ENCODE data around the gene ZNF70. TPM values are rescaled to one million over a fixed set of nuclear protein-coding genes. Genes with fewer than 3 reads are reported as not detected.

The ZNF70 gene
- total RNA-seq, 1 experiment from 2014 or later, result 2.9 TPM

DNA sequence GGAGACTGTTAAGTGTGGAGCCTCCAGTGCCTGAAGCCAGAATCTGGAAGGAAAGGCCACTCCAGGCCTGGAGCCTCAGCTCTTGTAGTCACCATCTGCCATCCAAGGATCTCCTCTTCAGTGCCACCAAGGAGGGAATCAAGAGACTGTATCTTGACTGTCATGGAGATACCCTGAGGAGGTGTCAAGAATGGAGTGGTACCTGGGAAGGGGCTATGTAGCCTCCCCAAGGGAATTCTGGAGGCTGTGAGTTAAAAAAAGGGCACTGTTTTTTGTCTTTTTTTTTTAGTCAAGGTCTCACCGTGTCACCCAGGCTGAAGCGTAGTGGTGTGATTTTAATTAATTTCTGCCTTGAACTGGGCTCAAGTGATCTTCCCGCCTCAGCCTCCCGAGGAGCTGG is 8.7 kb upstream of the ZNF70 start:
- intact Hi-C loops (cut with micrococcal nuclease; ENCODE audit: unreplicated experiment), result no loop called here
- Histone ChIP-seq H2AFZ (no peak overlapping the region), H3K27me3 (ENCODE audit: insufficient read depth, low read depth) (no peaks in the 10 kb centered on the region), H3K9me3 (ENCODE audit: insufficient read depth, low read depth) (no peaks in the 10 kb centered on the region), H3K4me3 (no peak overlapping the region), H3K4me1 (replicated peaks; ENCODE audit: insufficient read depth) (no peaks in the 10 kb centered on the region), H3K4me2 (no peak overlapping the region), H3K36me3 (ENCODE audit: low read depth) (no peaks in the 10 kb centered on the region), H3K79me2 (ENCODE audit: low read depth) (no peaks in the 10 kb centered on the region), H3K27ac (no peak overlapping the region), H3F3A (ENCODE audit: insufficient read depth, low read depth) (peaks cover 9% of the 10 kb centered on the region; the same call in 1 of the 2 replicates), H3K9me2 (ENCODE audit: insufficient read depth) (no peaks in the 10 kb centered on the region), H4K20me1 (ENCODE audit: insufficient read depth) (peaks cover 10% of the 10 kb centered on the region; the same call in 1 of the 2 replicates)
- ChIA-PET POLR2A (ENCODE audit: unreplicated experiment) (no interaction called here), CTCF (interaction anchor here (0.6 kb wide), 1 partner anchor 11 kb away, joined by 7 read pairs; no protein-coding TSS in a partner anchor)
- TF ChIP-seq, protein P1, sequence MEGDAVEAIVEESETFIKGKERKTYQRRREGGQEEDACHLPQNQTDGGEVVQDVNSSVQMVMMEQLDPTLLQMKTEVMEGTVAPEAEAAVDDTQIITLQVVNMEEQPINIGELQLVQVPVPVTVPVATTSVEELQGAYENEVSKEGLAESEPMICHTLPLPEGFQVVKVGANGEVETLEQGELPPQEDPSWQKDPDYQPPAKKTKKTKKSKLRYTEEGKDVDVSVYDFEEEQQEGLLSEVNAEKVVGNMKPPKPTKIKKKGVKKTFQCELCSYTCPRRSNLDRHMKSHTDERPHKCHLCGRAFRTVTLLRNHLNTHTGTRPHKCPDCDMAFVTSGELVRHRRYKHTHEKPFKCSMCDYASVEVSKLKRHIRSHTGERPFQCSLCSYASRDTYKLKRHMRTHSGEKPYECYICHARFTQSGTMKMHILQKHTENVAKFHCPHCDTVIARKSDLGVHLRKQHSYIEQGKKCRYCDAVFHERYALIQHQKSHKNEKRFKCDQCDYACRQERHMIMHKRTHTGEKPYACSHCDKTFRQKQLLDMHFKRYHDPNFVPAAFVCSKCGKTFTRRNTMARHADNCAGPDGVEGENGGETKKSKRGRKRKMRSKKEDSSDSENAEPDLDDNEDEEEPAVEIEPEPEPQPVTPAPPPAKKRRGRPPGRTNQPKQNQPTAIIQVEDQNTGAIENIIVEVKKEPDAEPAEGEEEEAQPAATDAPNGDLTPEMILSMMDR (conservative IDR thresholded peaks at IDR 0.05), result no peak
- no peak for TF ChIP-seq EZH2 (IDR thresholded peaks at IDR 0.05; ENCODE audit: low read depth)
- no peak for DNase-seq
- no TSS peak for BruUV-seq (replicated peaks)

DNA sequence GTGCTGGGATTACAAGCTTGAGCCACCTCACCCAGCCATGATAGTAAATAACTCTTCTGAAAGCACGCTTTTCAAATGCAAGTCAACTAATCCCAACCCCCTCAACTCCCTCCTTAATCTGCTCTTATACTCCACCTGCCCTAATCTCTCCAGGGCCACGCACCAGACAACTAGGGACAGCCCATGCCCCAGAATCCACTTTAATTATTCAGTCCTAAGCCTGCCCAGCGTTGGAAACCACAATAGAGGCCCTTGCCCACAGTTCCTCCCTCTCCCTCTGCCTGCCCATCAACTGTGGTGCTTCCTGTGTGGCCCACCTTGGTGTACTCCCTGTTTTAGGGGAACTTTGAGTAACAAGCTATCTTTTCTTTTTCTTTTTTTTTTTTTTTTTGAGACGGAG is 6.0 kb upstream of the ZNF70 start:
- no peaks in the 10 kb centered on the region for H3K36me3 ChIP-seq (ENCODE audit: low read depth)
- no peak overlapping the region for H3K27ac ChIP-seq
- ChIA-PET POLR2A (ENCODE audit: unreplicated experiment) (no interaction called here), CTCF (no interaction called here)
- no TSS peak for BruUV-seq (replicated peaks)
- 0 out of 2 replicates have a peak, but pooled peaks cover 2% of the 10 kb centered on the region for H3K4me1 ChIP-seq (replicated peaks; ENCODE audit: insufficient read depth)
- H3K9me2 ChIP-seq (ENCODE audit: insufficient read depth), result no peaks in the 10 kb centered on the region
- H3K79me2 ChIP-seq (ENCODE audit: low read depth), result no peaks in the 10 kb centered on the region
- no peak overlapping the region for H2AFZ ChIP-seq
- no peak overlapping the region for H3K4me3 ChIP-seq
- H3K9me3 ChIP-seq (ENCODE audit: insufficient read depth, low read depth), result no peaks in the 10 kb centered on the region
- intact Hi-C loops (cut with micrococcal nuclease; ENCODE audit: unreplicated experiment), result no loop called here
- no peaks in the 10 kb centered on the region for H4K20me1 ChIP-seq (ENCODE audit: insufficient read depth)
- DNase-seq, result no peak
- TF ChIP-seq, protein P1 (conservative IDR thresholded peaks at IDR 0.05), result no peak
- TF ChIP-seq EZH2 (IDR thresholded peaks at IDR 0.05; ENCODE audit: low read depth), result no peak
- no peaks in the 10 kb centered on the region for H3K27me3 ChIP-seq (ENCODE audit: insufficient read depth, low read depth)
- no peak overlapping the region for H3K4me2 ChIP-seq
- peaks cover 7% of the 10 kb centered on the region; the same call in 1 of the 2 replicates for H3F3A ChIP-seq (ENCODE audit: insufficient read depth, low read depth)

DNA sequence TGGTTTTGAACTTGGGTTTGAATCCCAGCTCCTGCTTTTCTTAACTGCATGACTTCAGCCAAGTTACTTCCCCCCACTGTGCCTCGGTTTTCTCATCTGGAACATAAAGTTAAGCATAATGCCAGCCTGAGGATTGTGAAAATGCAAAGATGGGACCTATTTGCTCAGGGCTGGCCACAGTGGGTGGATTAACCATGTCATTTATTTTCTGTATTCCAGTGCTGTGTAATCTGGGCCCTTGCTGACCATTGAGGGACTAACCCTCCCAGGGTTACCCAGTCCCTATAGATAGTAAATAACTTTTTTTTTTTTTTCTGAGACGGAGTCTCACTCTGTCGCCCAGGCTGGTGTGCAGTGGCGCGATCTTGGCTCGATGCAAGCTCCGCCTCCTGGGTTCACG is 4.8 kb upstream of the ZNF70 start:
- H3K27ac ChIP-seq, result no peak overlapping the region

More for the DNA sequence above, 4.8 kb upstream of the ZNF70 start:
- Histone ChIP-seq H3K4me1 (replicated peaks; ENCODE audit: insufficient read depth) (0 out of 2 replicates have a peak, but pooled peaks cover 6% of the 10 kb centered on the region), H3K4me2 (no peak overlapping the region), H3K4me3 (no peak overlapping the region), H3K36me3 (ENCODE audit: low read depth) (no peaks in the 10 kb centered on the region), H4K20me1 (ENCODE audit: insufficient read depth) (no peaks in the 10 kb centered on the region), H2AFZ (no peak overlapping the region), H3K9me2 (ENCODE audit: insufficient read depth) (no peaks in the 10 kb centered on the region), H3F3A (ENCODE audit: insufficient read depth, low read depth) (peaks cover 14% of the 10 kb centered on the region; the same call in 1 of the 2 replicates), H3K9me3 (ENCODE audit: insufficient read depth, low read depth) (no peaks in the 10 kb centered on the region), H3K79me2 (ENCODE audit: low read depth) (no peaks in the 10 kb centered on the region), H3K27me3 (ENCODE audit: insufficient read depth, low read depth) (no peaks in the 10 kb centered on the region)
- CTCF ChIA-PET, result no interaction called here
- BruUV-seq (replicated peaks), result no TSS peak
- intact Hi-C loops (cut with micrococcal nuclease; ENCODE audit: unreplicated experiment), result no loop called here
- TF ChIP-seq, protein P1 (conservative IDR thresholded peaks at IDR 0.05), result no peak
- TF ChIP-seq EZH2 (IDR thresholded peaks at IDR 0.05; ENCODE audit: low read depth), result no peak
- POLR2A ChIA-PET (ENCODE audit: unreplicated experiment), result no interaction called here
- no peak for DNase-seq

All from PC-9 (cell line).